A549 (cell line): ENCODE data around the gene TFCP2L1.

ENCODE experiments used
- CBX2 ChIP-seq: fragments of 200-600 bp; sonication (generic); IDR thresholded peaks from 2 replicates; pipeline ENCODE4 v1.6.1; 2016; ENCODE audit warnings: low read depth, mild to moderate bottlenecking, borderline replicate concordance
- CHD2 ChIP-seq: fragments of 150-350 bp; IDR thresholded peaks from 2 replicates; pipeline ENCODE4 v1.6.1; 2014; ENCODE audit warnings: low read length; ENCODE audit not compliant: partially characterized antibody
- CTCF ChIP-seq: fragments of >200 bp; sonication (Bioruptor Twin); formaldehyde crosslinking; IDR thresholded peaks from 3 replicates; pipeline ENCODE4 v1.5.1; 2016
- HOXB13 ChIP-seq: fragments of 250-450 bp; sonication (Bioruptor Pico); IDR thresholded peaks from 2 replicates; pipeline ENCODE4 v1.5.0; 2020; ENCODE audit warnings: low read depth, mild to moderate bottlenecking, moderate library complexity
- KDM1A ChIP-seq: fragments of 200-600 bp; sonication (generic); IDR thresholded peaks from 2 replicates; pipeline ENCODE4 v1.6.1; 2016; ENCODE audit warnings: low read depth, mild to moderate bottlenecking
- MAX ChIP-seq: IDR thresholded peaks from 2 replicates; pipeline ENCODE4 v1.6.1; 2012
- NR3C1 ChIP-seq: fragments of >200 bp; sonication (Bioruptor Twin); formaldehyde crosslinking; IDR thresholded peaks from 3 replicates; pipeline ENCODE4 v1.6.1; 2017
- PHF8 ChIP-seq: fragments of 200-600 bp; sonication (generic); IDR thresholded peaks from 2 replicates; pipeline ENCODE4 v1.6.1; 2016; ENCODE audit warnings: low read depth, mild to moderate bottlenecking, antibody characterized with exemption, moderate library complexity, borderline replicate concordance
- POLR2A ChIP-seq: IDR thresholded peaks from 2 replicates; pipeline ENCODE4 v1.6.1; 2012; ENCODE audit warnings: mild to moderate bottlenecking, low read length
- RAD21 ChIP-seq, 2 experiments: fragments of >200 bp in 1 of 2; sonication (Bioruptor Twin) in 1 of 2; formaldehyde crosslinking in 1 of 2; IDR thresholded peaks in 1 of 2; conservative IDR thresholded peaks in 1 of 2; 2 replicates in 1 of 2; 3 replicates in 1 of 2; pipeline ENCODE4 v1.6.1; 2012 to 2018; ENCODE audit warnings: inconsistent platforms in 1 of 2
- SMC3 ChIP-seq: fragments of >200 bp; sonication (Bioruptor Twin); formaldehyde crosslinking; IDR thresholded peaks from 3 replicates; pipeline ENCODE4 v1.6.1; 2018; ENCODE audit warnings: inconsistent platforms
- ZC3H11A ChIP-seq: fragments of 450-650 bp; IDR thresholded peaks from 2 replicates; pipeline ENCODE4 v1.6.1; 2014; ENCODE audit warnings: antibody characterized with exemption, mild to moderate bottlenecking
- ZFP36 ChIP-seq: fragments of 450-650 bp; IDR thresholded peaks from 2 replicates; pipeline ENCODE4 v1.6.1; 2014; ENCODE audit warnings: borderline replicate concordance; ENCODE audit not compliant: partially characterized antibody

- TF ChIP-seq ZFP36: no peak
- no peak for TF ChIP-seq RAD21 (conservative IDR thresholded peaks at IDR 0.05 in 1 of 2, IDR thresholded peaks at IDR 0.05 in 1 of 2)
- no peak for TF ChIP-seq CTCF
- TF ChIP-seq PHF8: no peak
- TF ChIP-seq CBX2: no peak
- TF ChIP-seq HOXB13 (CRISPR knock-in tag): no peak
- TF ChIP-seq POLR2A: no peak
- no peak for TF ChIP-seq ZC3H11A
- no peak for TF ChIP-seq CHD2
- no peak for TF ChIP-seq MAX
- TF ChIP-seq KDM1A: no peak
- TF ChIP-seq NR3C1: no peak
- no peak for TF ChIP-seq SMC3
These were observed 82.3 kb downstream of the TFCP2L1 start for GRCh38 chr2:121202541-121203310.
